ENCODE results near the gene CFAP65. TPM values are rescaled to one million over a fixed set of nuclear protein-coding genes. Genes with fewer than 3 reads are reported as not detected.

Gene CFAP65
- total RNA-seq, 4 donors from 2014 or later = under 0.01 to 1.3 (median 0.78) TPM; not detected in 1

DNA sequence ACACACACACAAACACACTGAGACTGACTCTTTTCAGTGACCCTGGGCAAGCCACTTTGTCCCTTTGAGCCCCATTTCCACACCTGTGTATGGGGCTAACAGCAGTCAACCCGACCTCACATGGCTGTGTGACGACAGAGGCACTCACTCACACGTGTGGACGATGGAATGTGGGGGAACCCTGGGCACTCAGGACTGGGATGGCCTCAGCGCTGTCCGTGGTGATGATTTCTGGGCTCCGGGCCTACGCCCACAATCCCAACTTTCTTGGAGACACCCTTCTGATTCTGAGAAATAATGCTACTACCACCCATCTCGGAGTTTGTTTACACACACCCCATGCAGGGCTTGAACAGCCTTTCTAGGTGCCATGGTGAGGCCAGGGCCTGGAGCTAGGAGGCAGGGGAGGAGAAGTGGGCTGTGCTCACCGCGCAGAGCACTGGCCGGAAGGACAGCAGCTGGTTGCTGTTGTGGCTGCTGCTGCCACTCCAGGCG lies 49.6 kb downstream of the CFAP65 start:
- peaks cover 35% of the 10 kb centered on the region for H3K27me3 ChIP-seq
- H3K4me1 ChIP-seq = peaks cover 18 to 23% of the 10 kb centered on the region in 2 donors
- no peaks in the 10 kb centered on the region for H3K9me3 ChIP-seq
- H3K4me3 ChIP-seq (replicated peaks in 1 of 3) = no peak overlapping the region
- 3 to 8% methylated on average over 6 to 13 of the region's 13 CpGs for WGBS, 2 donors
- no peak overlapping the region for H3K27ac ChIP-seq
- no peaks in the 10 kb centered on the region for H3K36me3 ChIP-seq
- DNase-seq = no peak
- intact Hi-C loops (cut with DNase I) = no loop called here
- TF ChIP-seq POLR2A (IDR thresholded peaks at IDR 0.05) (no peak), CTCF (IDR thresholded peaks at IDR 0.05) (no peak)

DNA sequence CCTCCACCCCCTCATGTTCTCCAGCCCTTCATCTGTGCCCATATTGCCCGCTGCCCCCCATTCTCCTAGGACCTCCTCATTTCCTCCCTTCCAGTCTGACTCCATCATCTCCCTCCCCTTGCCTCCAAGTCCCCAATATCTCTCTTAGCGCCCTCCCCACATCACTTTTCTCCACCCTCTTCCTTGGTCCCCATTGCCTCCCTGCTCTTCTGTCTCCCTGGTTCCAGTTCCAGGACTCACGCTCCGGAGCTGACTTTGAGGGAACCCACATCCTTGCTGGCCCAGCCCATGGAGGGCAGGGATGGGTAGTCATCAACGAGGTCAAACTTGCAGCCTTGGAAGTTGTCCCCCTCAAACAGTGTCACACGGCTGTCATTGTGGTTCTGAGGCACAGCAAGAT lies 50.7 kb downstream of the CFAP65 start:
- Histone ChIP-seq H3K36me3 (no peaks in the 10 kb centered on the region), H3K4me1 (peaks cover 15% of the 10 kb centered on the region in 2 donors), H3K4me3 (replicated peaks in 1 of 3) (no peak overlapping the region), H3K27ac (no peak overlapping the region), H3K9me3 (no peaks in the 10 kb centered on the region), H3K27me3 (peaks cover 44% of the 10 kb centered on the region)
- 12 to 17% methylated on average over 6 of the region's 6 CpGs for WGBS, 2 donors
- intact Hi-C loops (cut with DNase I) = no loop called here
- no peak for TF ChIP-seq POLR2A (IDR thresholded peaks at IDR 0.05)
- no peak for TF ChIP-seq CTCF (IDR thresholded peaks at IDR 0.05)
- DNase-seq = no peak

DNA sequence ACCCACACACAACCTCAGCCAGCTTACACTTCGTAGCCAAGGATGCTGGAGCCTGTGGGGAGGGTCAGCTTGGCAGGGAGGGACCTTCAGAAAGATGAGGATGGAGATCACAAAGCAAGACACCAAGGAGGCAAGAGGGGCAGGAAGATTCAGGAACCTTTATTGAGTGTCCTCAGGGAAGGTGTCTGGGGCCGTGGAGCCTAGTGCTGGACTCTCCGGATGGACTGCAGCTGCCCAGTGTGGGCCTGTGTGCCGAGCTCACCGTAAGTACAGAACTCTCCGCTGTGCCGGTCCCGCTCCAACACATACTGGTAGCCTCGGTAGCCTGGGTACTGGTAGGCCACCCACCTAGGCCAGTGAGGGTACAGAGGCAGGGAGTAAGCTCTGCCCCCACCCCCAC lies 51.3 kb downstream of the CFAP65 start:
- H3K4me3 ChIP-seq (replicated peaks in 1 of 3) = no peak overlapping the region
- no peak overlapping the region for H3K27ac ChIP-seq
- WGBS, 2 donors = 11 to 16% methylated on average over 8 to 9 of the region's 9 CpGs
- H3K27me3 ChIP-seq = peaks cover 50% of the 10 kb centered on the region
- H3K4me1 ChIP-seq = peaks cover 14 to 20% of the 10 kb centered on the region in 2 donors
- no peak for DNase-seq
- no peaks in the 10 kb centered on the region for H3K36me3 ChIP-seq
- H3K9me3 ChIP-seq = no peaks in the 10 kb centered on the region
- intact Hi-C loops (cut with DNase I) = no loop called here
- TF ChIP-seq CTCF (IDR thresholded peaks at IDR 0.05) = no peak
- TF ChIP-seq POLR2A (IDR thresholded peaks at IDR 0.05) = no peak

GRCh38 chr2:218988650-218989049 lies 52.7 kb downstream of the CFAP65 start:
- Histone ChIP-seq H3K27me3 (peaks cover 57% of the 10 kb centered on the region), H3K9me3 (no peaks in the 10 kb centered on the region), H3K36me3 (no peaks in the 10 kb centered on the region), H3K4me3 (replicated peaks in 1 of 3) (no peak overlapping the region), H3K27ac (no peak overlapping the region), H3K4me1 (peaks cover 9 to 26% of the 10 kb centered on the region in 2 donors)
- no peak for DNase-seq
- whole genome bisulfite sequencing, 2 donors = 44 to 66% methylated on average over 2 of the region's 2 CpGs
- TF ChIP-seq POLR2A (IDR thresholded peaks at IDR 0.05) (no peak), CTCF (IDR thresholded peaks at IDR 0.05) (no peak)
- intact Hi-C loops (cut with DNase I) = no loop called here

DNA sequence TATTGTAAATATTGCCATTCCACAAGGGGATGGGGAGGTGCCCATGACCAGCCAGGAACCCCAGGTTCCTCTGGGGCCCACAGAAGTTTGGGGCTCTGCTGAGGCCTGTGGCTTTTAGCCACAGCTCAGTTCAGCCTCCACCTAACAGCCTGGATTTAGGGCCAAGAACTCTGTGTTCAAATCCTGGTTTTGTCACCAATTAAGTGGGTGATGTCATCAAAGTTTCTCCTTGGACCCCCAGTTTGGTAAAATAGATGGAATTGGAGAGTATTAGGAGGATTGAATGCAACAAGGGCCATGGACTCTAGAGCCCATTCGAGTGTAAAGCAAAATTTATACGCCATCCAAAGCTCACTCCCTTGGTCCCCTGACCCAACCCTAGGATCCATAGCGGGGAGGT lies 53.2 kb downstream of the CFAP65 start:
- 22 to 42% methylated on average over 3 of the region's 3 CpGs for WGBS, 2 donors
- TF ChIP-seq POLR2A (IDR thresholded peaks at IDR 0.05) = no peak
- TF ChIP-seq CTCF (IDR thresholded peaks at IDR 0.05) = no peak
- H3K27me3 ChIP-seq = peaks cover 57% of the 10 kb centered on the region

More for the DNA sequence above, 53.2 kb downstream of the CFAP65 start:
- H3K27ac ChIP-seq = no peak overlapping the region
- H3K4me1 ChIP-seq = peaks cover 5 to 21% of the 10 kb centered on the region in 2 donors
- H3K9me3 ChIP-seq = no peaks in the 10 kb centered on the region
- no peak overlapping the region for H3K4me3 ChIP-seq (replicated peaks in 1 of 3)
- no peaks in the 10 kb centered on the region for H3K36me3 ChIP-seq
- intact Hi-C loops (cut with DNase I) = no loop called here
- no peak for DNase-seq
